ENCODE data around the gene MMP7. TPM values are rescaled to one million over a fixed set of nuclear protein-coding genes. Genes with fewer than 3 reads are reported as not detected.

The MMP7 gene
- total RNA-seq, 1 experiment from 2014 or later = 0.61 TPM

- ATAC-seq = no peak
- TF ChIP-seq TCF7L2 (IDR thresholded peaks at IDR 0.05; ENCODE audit: borderline replicate concordance, extremely low read depth, insufficient read depth, insufficient read length) = no peak
- no peak for TF ChIP-seq SP1 (IDR thresholded peaks at IDR 0.05; ENCODE audit: low read depth)
- no peak for TF ChIP-seq ATF3 (IDR thresholded peaks at IDR 0.05)
- TF ChIP-seq ELF1 (IDR thresholded peaks at IDR 0.05; ENCODE audit: borderline replicate concordance, low read depth) = no peak
- no peak for TF ChIP-seq JUND (IDR thresholded peaks at IDR 0.05)
- TF ChIP-seq SRF (IDR thresholded peaks at IDR 0.05; ENCODE audit: low read depth) = no peak
- no peak for TF ChIP-seq ZFX (IDR thresholded peaks at IDR 0.05)
- TF ChIP-seq CBX3 (IDR thresholded peaks at IDR 0.05; ENCODE audit: low read depth) = no peak
- no peaks in the 10 kb centered on the region for H4K20me1 ChIP-seq (ENCODE audit: insufficient read depth)
- no peak overlapping the region for H3K27ac ChIP-seq (ENCODE audit: low read depth, low read length)
- H3K9me3 ChIP-seq (ENCODE audit: control insufficient read depth in 1 of 2, insufficient read depth in 1 of 2, low read depth in 1 of 2, low read length in 2 of 2) = no peaks in the 10 kb centered on the region
- H2AFZ ChIP-seq (ENCODE audit: low read depth, low read length, poor library complexity, severe bottlenecking) = no peak overlapping the region
- H3K79me2 ChIP-seq (ENCODE audit: insufficient read depth, low read length) = no peaks in the 10 kb centered on the region
- H3K4me2 ChIP-seq (ENCODE audit: low read length) = no peak overlapping the region
- no peaks in the 10 kb centered on the region for H3K9me2 ChIP-seq (ENCODE audit: insufficient read depth)
- H3K36me3 ChIP-seq (ENCODE audit: control insufficient read depth in 1 of 2, insufficient read depth in 2 of 2, low read length in 2 of 2) = no peaks in the 10 kb centered on the region
- POLR2A ChIA-PET = no interaction called here
- DNase-seq (ENCODE audit: low read depth, low spot score) = no peak
- intact Hi-C loops (cut with micrococcal nuclease) = no loop called here
- no peak overlapping the region for H3K9ac ChIP-seq (ENCODE audit: low read length)
- RAD21 ChIA-PET (ENCODE audit: low non-redundant PET in 1 of 2, low total read pairs in 2 of 2, uncharacterized antibody in 2 of 2, unreplicated experiment in 2 of 2) = no interaction called here
- no TSS peak for BruUV-seq (replicated peaks)
- no peaks in the 10 kb centered on the region for H3K4me1 ChIP-seq (ENCODE audit: control insufficient read depth in 1 of 2, insufficient read depth in 2 of 2, low read length in 2 of 2)
- CTCF ChIA-PET = no interaction called here
- H3K27me3 ChIP-seq (ENCODE audit: insufficient read depth, low read length) = no peaks in the 10 kb centered on the region
- no peak overlapping the region for H3K4me3 ChIP-seq (replicated peaks in 1 of 2; ENCODE audit: low read depth in 1 of 2, low read length in 2 of 2)
Measured at GRCh38 chr11:102516179-102516578, 14.4 kb downstream of the MMP7 start.

- ATAC-seq = no peak
- no peaks in the 10 kb centered on the region for H3K4me1 ChIP-seq (ENCODE audit: control insufficient read depth in 1 of 2, insufficient read depth in 2 of 2, low read length in 2 of 2)
- H3K27me3 ChIP-seq (ENCODE audit: insufficient read depth, low read length) = no peaks in the 10 kb centered on the region
- H3K9me3 ChIP-seq (ENCODE audit: control insufficient read depth in 1 of 2, insufficient read depth in 1 of 2, low read depth in 1 of 2, low read length in 2 of 2) = no peaks in the 10 kb centered on the region
- ChIA-PET RAD21 (ENCODE audit: low non-redundant PET in 1 of 2, low total read pairs in 2 of 2, uncharacterized antibody in 2 of 2, unreplicated experiment in 2 of 2) (no interaction called here), CTCF (no interaction called here), POLR2A (no interaction called here)
- no peaks in the 10 kb centered on the region for H4K20me1 ChIP-seq (ENCODE audit: insufficient read depth)
- H3K4me2 ChIP-seq (ENCODE audit: low read length) = no peak overlapping the region
- no peak overlapping the region for H3K4me3 ChIP-seq (replicated peaks in 1 of 2; ENCODE audit: low read depth in 1 of 2, low read length in 2 of 2)
- no peak overlapping the region for H3K9ac ChIP-seq (ENCODE audit: low read length)
- H3K27ac ChIP-seq (ENCODE audit: low read depth, low read length) = no peak overlapping the region
- H2AFZ ChIP-seq (ENCODE audit: low read depth, low read length, poor library complexity, severe bottlenecking) = peak overlapping the region; percentile 63
- intact Hi-C loops (cut with micrococcal nuclease) = no loop called here
- H3K36me3 ChIP-seq (ENCODE audit: control insufficient read depth in 1 of 2, insufficient read depth in 2 of 2, low read length in 2 of 2) = no peaks in the 10 kb centered on the region
- BruUV-seq (replicated peaks) = no TSS peak
- H3K9me2 ChIP-seq (ENCODE audit: insufficient read depth) = no peaks in the 10 kb centered on the region
- H3K79me2 ChIP-seq (ENCODE audit: insufficient read depth, low read length) = no peaks in the 10 kb centered on the region
- DNase-seq (ENCODE audit: low read depth, low spot score) = no peak
- TF ChIP-seq ZFX (IDR thresholded peaks at IDR 0.05) = no peak
- TF ChIP-seq REST (IDR thresholded peaks at IDR 0.05; ENCODE audit: low read depth) = no peak
- no peak for TF ChIP-seq JUND (IDR thresholded peaks at IDR 0.05)
- no peak for TF ChIP-seq SP1 (IDR thresholded peaks at IDR 0.05; ENCODE audit: low read depth)
- no peak for TF ChIP-seq YY1 (IDR thresholded peaks at IDR 0.05; ENCODE audit: extremely low read depth, insufficient replicate concordance, low read depth, low read length)
- no peak for TF ChIP-seq CTCF (IDR thresholded peaks at IDR 0.05 in 2 of 3, conservative IDR thresholded peaks at IDR 0.05 in 1 of 3; ENCODE audit: borderline replicate concordance in 1 of 3, insufficient read depth in 1 of 3, low read depth in 2 of 3, low read length in 2 of 3)
- TF ChIP-seq MAX (IDR thresholded peaks at IDR 0.05) = no peak
- TF ChIP-seq SIN3A (IDR thresholded peaks at IDR 0.05; ENCODE audit: low read depth) = no peak
- TF ChIP-seq EGR1 (IDR thresholded peaks at IDR 0.05; ENCODE audit: low read depth) = no peak
- no peak for TF ChIP-seq TCF7L2 (IDR thresholded peaks at IDR 0.05; ENCODE audit: borderline replicate concordance, extremely low read depth, insufficient read depth, insufficient read length)
- TF ChIP-seq POLR2AphosphoS5 (IDR thresholded peaks at IDR 0.05; ENCODE audit: low read depth, low read length) = no peak
- TF ChIP-seq ELF1 (IDR thresholded peaks at IDR 0.05; ENCODE audit: borderline replicate concordance, low read depth) = no peak
- TF ChIP-seq FOSL1 (IDR thresholded peaks at IDR 0.05; ENCODE audit: low read depth) = no peak
- no peak for TF ChIP-seq CBX3 (IDR thresholded peaks at IDR 0.05; ENCODE audit: low read depth)
- no peak for TF ChIP-seq SRF (IDR thresholded peaks at IDR 0.05; ENCODE audit: low read depth)
Measured at GRCh38 chr11:102513869-102514268, 16.7 kb downstream of the MMP7 start.
